Neuron (in vitro differentiated cells): ENCODE data around the gene WDPCP.
"Not testable (repeated sequence)": the region's sequence is repeated elsewhere in the genome, so short reads cannot be mapped to it uniquely, and the experiment has no call there.

Experiments used
- H2AFZ ChIP-seq: one replicate; pipeline ENCODE4 v1.6.1; 2013; ENCODE audit warnings: low read depth, mild to moderate bottlenecking, inconsistent platforms, low read length, moderate library complexity
- H3K27me3 ChIP-seq: one replicate; pipeline ENCODE4 v1.6.1; 2013; ENCODE audit warnings: low read length; ENCODE audit not compliant: insufficient read depth
- H3K36me3 ChIP-seq: one replicate; pipeline ENCODE4 v1.6.1; 2013; ENCODE audit warnings: low read length; ENCODE audit not compliant: insufficient read depth
- H3K4me1 ChIP-seq: one replicate; pipeline ENCODE4 v1.6.1; 2013; ENCODE audit warnings: low read length; ENCODE audit not compliant: insufficient read depth
- H3K4me3 ChIP-seq: 2 replicates; pipeline ENCODE4 v1.5.1; 2013; ENCODE audit warnings: mild to moderate bottlenecking, low read length, moderate library complexity
- H3K9me3 ChIP-seq: one replicate; pipeline ENCODE4 v1.6.1; 2013; ENCODE audit warnings: low read length

Gene WDPCP

DNA sequence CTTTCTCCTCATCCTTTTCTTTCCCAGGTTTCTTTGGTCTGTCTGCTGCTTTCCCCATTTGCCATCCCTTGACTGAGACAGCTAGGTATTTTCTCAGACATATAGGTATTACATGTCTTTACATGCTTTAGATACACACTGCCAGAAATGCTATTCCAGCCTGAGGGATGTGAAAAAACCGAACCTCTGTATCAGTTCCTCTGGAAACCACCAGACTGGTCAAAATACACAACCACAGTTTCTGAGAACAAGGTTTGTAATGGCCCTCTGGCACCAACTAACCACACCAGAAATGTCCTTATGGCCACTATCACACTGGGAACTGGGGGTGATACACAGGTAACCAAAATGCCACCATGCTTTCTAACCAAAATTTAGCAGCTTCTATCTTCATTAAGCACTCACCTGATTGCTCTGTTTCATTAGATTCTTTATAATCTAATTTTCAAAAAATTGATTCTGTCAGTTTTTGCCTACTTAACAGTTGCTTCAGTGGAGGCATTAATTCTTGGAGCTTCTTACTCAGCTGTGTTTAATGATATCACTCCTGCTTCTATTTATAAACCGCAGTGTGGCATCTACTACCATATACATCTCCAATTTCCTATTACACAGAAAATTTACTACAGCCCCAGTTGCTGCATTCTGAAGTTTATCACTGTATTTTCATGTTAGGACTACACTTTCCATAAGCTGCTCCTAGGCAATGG, 243.5 kb downstream of the WDPCP start:
- H2AFZ ChIP-seq, result no peak overlapping the region
- H3K27me3 ChIP-seq, result no peaks in the 10 kb centered on the region
- H3K9me3 ChIP-seq, result peaks cover 3% of the 10 kb centered on the region
- H3K4me1 ChIP-seq, result no peaks in the 10 kb centered on the region
- no peaks in the 10 kb centered on the region for H3K36me3 ChIP-seq
- no peak overlapping the region for H3K4me3 ChIP-seq

GRCh38 chr2:63343397-63344109, 244.7 kb downstream of the WDPCP start:
- Histone ChIP-seq H2AFZ (no peak overlapping the region), H3K36me3 (no peaks in the 10 kb centered on the region), H3K9me3 (peaks cover 3% of the 10 kb centered on the region), H3K4me3 (no peak overlapping the region), H3K27me3 (no peaks in the 10 kb centered on the region), H3K4me1 (no peaks in the 10 kb centered on the region)

GRCh38 chr2:63340443-63340842, 247.8 kb downstream of the WDPCP start:
- H3K36me3 ChIP-seq, result no peaks in the 10 kb centered on the region
- H2AFZ ChIP-seq, result no peak overlapping the region
- H3K4me1 ChIP-seq, result no peaks in the 10 kb centered on the region
- H3K27me3 ChIP-seq, result no peaks in the 10 kb centered on the region
- no peak overlapping the region for H3K4me3 ChIP-seq
- H3K9me3 ChIP-seq, result peaks cover 3% of the 10 kb centered on the region

DNA sequence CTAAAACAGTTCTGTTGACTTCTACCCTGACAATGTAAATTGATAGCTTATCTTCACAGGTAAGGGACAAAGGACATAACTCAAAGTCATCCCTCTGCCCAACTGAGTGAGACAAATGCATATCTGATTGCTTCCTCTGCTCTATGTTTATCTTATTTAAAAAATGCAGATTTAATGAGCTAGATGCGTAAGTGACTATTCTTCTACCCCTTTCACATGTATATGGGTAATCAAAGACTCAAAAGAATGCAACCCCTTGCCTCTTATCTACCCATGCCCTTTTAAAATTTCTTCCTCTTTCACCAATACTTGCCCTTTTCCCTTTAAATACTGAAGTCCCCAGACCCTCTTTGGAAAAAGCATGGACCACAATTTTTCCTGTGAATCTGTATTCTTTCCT, 253.4 kb downstream of the WDPCP start:
- Histone ChIP-seq H3K36me3 (no peaks in the 10 kb centered on the region), H3K9me3 (no peaks in the 10 kb centered on the region), H2AFZ (no peak overlapping the region), H3K27me3 (no peaks in the 10 kb centered on the region), H3K4me1 (no peaks in the 10 kb centered on the region), H3K4me3 (no peak overlapping the region)

GRCh38 chr2:63326473-63326872, 261.8 kb downstream of the WDPCP start:
- Histone ChIP-seq H3K9me3 (no peaks in the 10 kb centered on the region), H3K36me3 (no peaks in the 10 kb centered on the region), H3K27me3 (no peaks in the 10 kb centered on the region), H2AFZ (no peak overlapping the region), H3K4me1 (no peaks in the 10 kb centered on the region), H3K4me3 (no peak overlapping the region)

DNA sequence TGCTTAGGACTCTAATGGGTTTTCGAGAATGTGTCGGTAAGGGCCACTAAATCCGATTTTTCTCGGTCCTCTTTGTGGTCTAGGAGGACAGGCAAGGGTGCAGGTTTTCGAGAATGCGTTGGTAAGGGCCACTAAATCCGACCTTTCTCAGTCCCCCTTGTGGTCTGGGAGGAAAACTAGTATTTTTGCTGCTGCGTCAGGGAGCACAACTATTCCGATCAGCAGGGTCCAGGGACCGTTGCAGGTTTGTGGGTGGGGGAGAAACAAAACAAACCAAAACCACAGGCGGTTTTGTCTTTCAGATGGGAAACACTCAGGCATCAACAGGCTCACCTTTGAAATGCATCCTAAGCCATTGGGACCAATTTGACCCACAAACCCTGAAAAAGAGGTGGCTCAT, 264.6 kb downstream of the WDPCP start:
- not testable (repeated sequence) for H3K9me3 ChIP-seq, H3K4me3 ChIP-seq, H3K4me1 ChIP-seq, H3K27me3 ChIP-seq, H2AFZ ChIP-seq, H3K36me3 ChIP-seq

DNA sequence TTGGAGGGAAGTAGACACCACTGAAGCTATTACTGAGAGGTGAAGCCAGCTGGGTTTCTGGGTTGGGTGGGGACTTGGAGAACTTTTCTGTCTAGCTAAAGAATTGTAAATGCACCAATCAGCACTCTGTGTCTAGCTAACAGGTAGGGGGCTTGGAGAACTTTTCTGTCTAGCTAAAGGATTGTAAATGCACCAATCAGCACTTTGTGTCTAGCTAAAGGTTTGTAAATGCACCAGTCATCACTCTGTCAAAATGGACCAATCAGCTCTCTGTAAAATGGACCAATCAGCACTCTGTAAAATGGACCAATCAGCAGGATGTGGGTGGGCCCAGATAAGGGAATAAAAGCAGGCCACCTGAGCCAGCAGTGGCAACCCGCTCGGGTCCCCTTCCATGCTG, 266.3 kb downstream of the WDPCP start:
- not testable (repeated sequence) for H3K9me3 ChIP-seq, H3K4me3 ChIP-seq, H3K36me3 ChIP-seq, H3K27me3 ChIP-seq, H2AFZ ChIP-seq, H3K4me1 ChIP-seq

- Histone ChIP-seq H3K36me3 (no peaks in the 10 kb centered on the region), H3K4me1 (no peaks in the 10 kb centered on the region), H3K27me3 (no peaks in the 10 kb centered on the region), H3K9me3 (no peaks in the 10 kb centered on the region), H2AFZ (no peak overlapping the region), H3K4me3 (no peak overlapping the region)
Measured at GRCh38 chr2:63320669-63321068, 267.6 kb downstream of the WDPCP start.

- Histone ChIP-seq H2AFZ (no peak overlapping the region), H3K9me3 (no peaks in the 10 kb centered on the region), H3K4me1 (no peaks in the 10 kb centered on the region), H3K27me3 (no peaks in the 10 kb centered on the region), H3K36me3 (no peaks in the 10 kb centered on the region), H3K4me3 (no peak overlapping the region)
Measured at GRCh38 chr2:63310614-63311013, 277.7 kb downstream of the WDPCP start.

DNA sequence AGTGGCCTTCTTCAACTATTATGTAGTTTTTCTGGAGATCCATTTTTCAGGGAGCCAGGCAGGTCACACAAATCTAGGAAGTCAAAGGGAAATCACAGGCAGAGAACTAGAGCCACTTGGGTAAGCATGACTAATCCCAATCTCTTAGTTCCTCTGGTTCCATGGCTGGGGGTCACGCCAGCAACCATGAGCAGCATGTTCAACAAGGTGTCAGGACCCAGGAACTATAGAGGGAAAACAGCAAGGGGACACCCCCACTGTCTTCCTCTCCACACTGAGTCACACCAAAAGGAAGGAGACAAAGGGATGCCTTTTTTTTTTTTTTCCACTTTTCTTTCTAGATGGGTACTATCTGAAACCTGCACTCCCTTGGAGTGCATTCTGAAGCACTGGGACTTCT, 286.8 kb downstream of the WDPCP start:
- Histone ChIP-seq H3K36me3 (no peaks in the 10 kb centered on the region), H3K4me1 (no peaks in the 10 kb centered on the region), H3K9me3 (peaks cover 28% of the 10 kb centered on the region), H3K27me3 (no peaks in the 10 kb centered on the region), H2AFZ (no peak overlapping the region), H3K4me3 (no peak overlapping the region)

- Histone ChIP-seq H3K36me3 (no peaks in the 10 kb centered on the region), H3K9me3 (peaks cover 28% of the 10 kb centered on the region), H2AFZ (no peak overlapping the region), H3K4me1 (no peaks in the 10 kb centered on the region), H3K27me3 (no peaks in the 10 kb centered on the region), H3K4me3 (no peak overlapping the region)
Measured at GRCh38 chr2:63300835-63301234, 287.4 kb downstream of the WDPCP start.

- no peaks in the 10 kb centered on the region for H3K4me1 ChIP-seq
- H3K36me3 ChIP-seq, result no peaks in the 10 kb centered on the region
- H2AFZ ChIP-seq, result no peak overlapping the region
- no peaks in the 10 kb centered on the region for H3K27me3 ChIP-seq
- H3K9me3 ChIP-seq, result peaks cover 2% of the 10 kb centered on the region
- no peak overlapping the region for H3K4me3 ChIP-seq
Measured at GRCh38 chr2:63287956-63288355, 300.3 kb downstream of the WDPCP start.

DNA sequence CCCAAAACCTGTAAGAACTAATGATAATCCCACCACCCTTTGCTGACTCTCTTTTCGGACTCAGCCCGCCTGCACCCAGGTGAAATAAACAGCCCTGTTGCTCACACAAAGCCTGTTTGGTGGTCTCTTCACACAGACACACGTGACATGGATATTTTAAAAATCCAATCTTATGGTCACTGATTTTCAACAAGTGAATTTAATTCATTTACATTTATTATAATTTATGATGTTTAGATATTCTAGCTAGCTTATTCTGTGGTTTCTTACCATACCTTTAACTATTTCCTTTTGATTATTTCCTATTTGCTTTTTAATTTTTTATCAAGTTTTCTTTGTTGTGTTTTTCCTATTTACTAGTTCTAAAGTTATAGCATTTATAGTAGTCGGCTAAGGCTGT, 301.8 kb downstream of the WDPCP start:
- H3K4me1 ChIP-seq, H3K9me3 ChIP-seq, H2AFZ ChIP-seq, H3K27me3 ChIP-seq, H3K36me3 ChIP-seq, H3K4me3 ChIP-seq: not testable (repeated sequence)

GRCh38 chr2:63283273-63283672, 305.0 kb downstream of the WDPCP start:
- H3K9me3 ChIP-seq, result peaks cover 2% of the 10 kb centered on the region
- no peaks in the 10 kb centered on the region for H3K27me3 ChIP-seq
- H3K4me1 ChIP-seq, result no peaks in the 10 kb centered on the region
- H3K36me3 ChIP-seq, result no peaks in the 10 kb centered on the region
- H3K4me3 ChIP-seq, result no peak overlapping the region
- H2AFZ ChIP-seq, result no peak overlapping the region
